Measurements from ENCODE around the gene CSTF2T. TPM values are rescaled to one million over a fixed set of nuclear protein-coding genes. Genes with fewer than 3 reads are reported as not detected.

Gene CSTF2T
- total RNA-seq, 1 donor from 2014 or later, result 11.6 TPM

DNA sequence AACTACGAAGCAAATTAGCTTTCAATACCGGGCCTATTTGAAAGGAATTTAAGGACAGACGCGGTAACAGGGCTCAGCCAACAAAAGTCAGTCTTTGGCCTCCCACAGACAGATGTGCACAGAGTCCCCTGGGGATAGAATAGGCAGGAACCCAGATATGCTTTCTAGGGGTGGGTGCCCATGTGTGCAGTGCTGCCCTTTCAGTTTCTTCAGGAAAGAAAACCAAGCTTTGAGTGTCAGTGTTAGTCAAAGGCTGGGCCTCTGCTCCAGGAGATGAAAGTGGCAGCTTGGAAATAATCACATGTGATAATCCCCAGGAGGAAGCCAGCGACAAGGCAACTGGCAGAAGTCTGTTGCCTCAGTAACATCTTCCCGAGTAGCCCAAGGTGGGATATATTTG is 43.8 kb upstream of the CSTF2T start:
- no peaks in the 10 kb centered on the region for H3K36me3 ChIP-seq
- H3K9me3 ChIP-seq, result no peaks in the 10 kb centered on the region
- H3K27me3 ChIP-seq, result no peaks in the 10 kb centered on the region
- TF ChIP-seq CTCF (IDR thresholded peaks at IDR 0.05), result no peak
- H3K27ac ChIP-seq, result peak overlapping the region; percentile 65
- no peak for DNase-seq (ENCODE audit: low spot score in 2 of 2)
- H3K4me1 ChIP-seq, result peaks cover 0 to 3% of the 10 kb centered on the region in 2 donors
- intact Hi-C loops (cut with DNase I), result no loop called here
- H3K4me3 ChIP-seq, result peak overlapping the region in 1 of 2 donors; percentile 40

DNA sequence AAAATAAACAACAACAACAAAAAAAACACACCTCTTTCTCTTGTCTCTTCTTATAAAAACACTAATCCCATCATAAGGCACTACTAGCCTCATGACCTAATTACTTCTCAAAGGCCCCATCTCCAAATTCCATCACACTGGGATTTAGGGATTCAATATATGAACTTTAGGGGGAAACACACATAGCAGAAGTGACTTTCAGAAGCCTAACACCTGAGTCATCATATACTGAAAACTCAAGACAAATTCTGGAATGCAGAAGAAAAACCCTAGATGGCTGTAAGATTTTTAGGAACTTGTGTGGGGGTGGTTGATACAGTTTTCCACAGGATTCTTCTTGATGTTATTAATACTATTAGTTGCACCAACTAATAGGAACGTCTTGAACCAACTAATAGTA is 33.7 kb upstream of the CSTF2T start:
- no peaks in the 10 kb centered on the region for H3K36me3 ChIP-seq
- intact Hi-C loops (cut with DNase I), result loop anchor here (5.0 kb wide), 1 partner anchor 49 kb away; no protein-coding TSS in a partner anchor
- no peak for DNase-seq (ENCODE audit: low spot score in 2 of 2)
- no peaks in the 10 kb centered on the region for H3K27me3 ChIP-seq
- H3K27ac ChIP-seq, result peak overlapping the region; percentile 28 to 76
- no peak overlapping the region for H3K4me3 ChIP-seq
- H3K9me3 ChIP-seq, result no peaks in the 10 kb centered on the region
- TF ChIP-seq CTCF (IDR thresholded peaks at IDR 0.05), result no peak
- H3K4me1 ChIP-seq, result peaks cover 0 to 25% of the 10 kb centered on the region in 2 donors

GRCh38 chr10:51729822-51730555 is 30.6 kb upstream of the CSTF2T start:
- H3K27me3 ChIP-seq, result no peaks in the 10 kb centered on the region
- H3K9me3 ChIP-seq, result no peaks in the 10 kb centered on the region
- peaks cover 0 to 30% of the 10 kb centered on the region in 2 donors for H3K4me1 ChIP-seq
- no peak for DNase-seq (ENCODE audit: low spot score in 2 of 2)
- TF ChIP-seq CTCF (IDR thresholded peaks at IDR 0.05), result no peak
- intact Hi-C loops (cut with DNase I), result loop anchor here (5.0 kb wide), 1 partner anchor 52 kb away; no protein-coding TSS in a partner anchor
- H3K27ac ChIP-seq, result peak overlapping the region in 1 of 2 donors; percentile 79
- H3K36me3 ChIP-seq, result no peaks in the 10 kb centered on the region
- H3K4me3 ChIP-seq, result no peak overlapping the region

DNA sequence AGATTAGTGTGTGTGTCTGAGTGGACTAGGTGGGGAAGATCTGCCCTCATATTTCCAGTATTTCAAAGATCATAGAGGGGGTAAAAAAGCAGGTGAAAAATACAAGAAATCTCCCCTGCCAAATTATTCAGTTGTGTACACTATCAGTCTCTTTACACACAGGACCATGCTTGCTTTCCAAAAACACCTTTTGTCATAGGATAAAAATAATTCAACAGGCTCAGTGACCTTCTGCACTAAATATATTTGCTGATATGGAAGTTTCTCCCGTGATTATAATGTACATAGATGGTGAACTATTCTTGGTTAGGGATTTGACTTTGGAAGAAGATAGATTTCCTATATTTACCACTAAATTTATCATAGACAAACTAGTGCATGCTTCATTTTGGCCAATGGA is 24.6 kb upstream of the CSTF2T start:
- no peaks in the 10 kb centered on the region for H3K27me3 ChIP-seq

DNA sequence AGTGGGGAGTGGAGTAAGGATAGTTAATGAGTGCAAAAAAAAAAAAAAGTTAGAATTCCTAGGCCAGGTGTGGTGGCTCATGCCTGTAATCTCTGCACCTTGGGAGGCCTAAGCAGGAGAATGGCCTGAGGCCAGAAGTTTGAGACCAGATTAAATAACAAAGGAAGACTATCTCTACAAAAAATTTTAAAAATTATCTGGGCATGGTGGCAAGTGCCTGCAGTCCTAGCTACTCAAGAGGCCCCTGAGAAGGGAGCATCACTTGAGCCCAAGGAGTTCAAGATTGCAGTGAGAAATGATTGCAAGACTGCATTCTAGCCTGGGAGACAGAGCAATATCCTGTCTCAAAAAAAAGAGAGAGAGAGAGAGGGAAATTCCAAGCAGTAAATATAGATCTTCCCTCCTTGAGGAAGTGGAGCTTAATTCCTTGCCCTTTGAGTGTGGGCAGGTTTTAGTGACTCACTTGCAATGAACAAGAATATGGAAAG is 19.5 kb upstream of the CSTF2T start:
- Histone ChIP-seq H3K9me3 (no peaks in the 10 kb centered on the region), H3K4me1 (peaks cover 18 to 37% of the 10 kb centered on the region in 2 donors), H3K27me3 (no peaks in the 10 kb centered on the region), H3K27ac (peak overlapping the region; percentile 81 to 82), H3K4me3 (no peak overlapping the region), H3K36me3 (no peaks in the 10 kb centered on the region)
- intact Hi-C loops (cut with DNase I), result loop anchor here (5.0 kb wide), 1 partner anchor 158 kb away; no protein-coding TSS in a partner anchor
- DNase-seq (ENCODE audit: low spot score in 2 of 2), result no peak
- TF ChIP-seq CTCF (IDR thresholded peaks at IDR 0.05), result no peak

More for the DNA sequence above, 24.6 kb upstream of the CSTF2T start:
- no peak for TF ChIP-seq CTCF (IDR thresholded peaks at IDR 0.05)
- intact Hi-C loops (cut with DNase I), result no loop called here
- no peak overlapping the region for H3K4me3 ChIP-seq
- no peaks in the 10 kb centered on the region for H3K36me3 ChIP-seq
- peak overlapping the region; percentile 23 to 82 for H3K27ac ChIP-seq
- DNase-seq (ENCODE audit: low spot score in 2 of 2), result no peak
- H3K9me3 ChIP-seq, result no peaks in the 10 kb centered on the region
- peaks cover 0 to 12% of the 10 kb centered on the region in 2 donors for H3K4me1 ChIP-seq

Data from ascending aorta (tissue), 2 donors.